BE2C (cell line): ENCODE measurements around the gene KLF15.

Source experiments
- DNase-seq: peaks from one replicate; pipeline ENCODE4 v3.0.0-alpha.2; 2020
- H3K27me3 ChIP-seq: fragments of 250-450 bp; sonication (Bioruptor Pico); 2 replicates; pipeline ENCODE4 v1.5.1; 2020; ENCODE audit warnings: mild to moderate bottlenecking
- H3K36me3 ChIP-seq: fragments of 250-450 bp; sonication (Bioruptor Pico); 2 replicates; pipeline ENCODE4 v1.5.1; 2020; ENCODE audit warnings: mild to moderate bottlenecking
- H3K4me1 ChIP-seq: fragments of 250-450 bp; sonication (Bioruptor Pico); 2 replicates; pipeline ENCODE4 v1.5.1; 2020
- H3K4me3 ChIP-seq: 2 replicates; pipeline ENCODE4 v1.5.1; 2011; ENCODE audit warnings: low read depth, low read length
- H3K9me3 ChIP-seq: fragments of 250-450 bp; sonication (Bioruptor Pico); 2 replicates; pipeline ENCODE4 v1.5.1; 2020
- TF ChIP-seq, protein P1 (sequence below): IDR thresholded peaks from 2 replicates; pipeline ENCODE4 v1.5.1; 2012; ENCODE audit warnings: mild to moderate bottlenecking, low read depth, low read length

The KLF15 gene

GRCh38 chr3:126365351-126366277, 8.4 kb upstream of the KLF15 start:
- H3K9me3 ChIP-seq, result no peaks in the 10 kb centered on the region
- no peaks in the 10 kb centered on the region for H3K36me3 ChIP-seq
- H3K4me1 ChIP-seq, result no peaks in the 10 kb centered on the region
- no peak for DNase-seq
- H3K4me3 ChIP-seq, result no peak overlapping the region
- TF ChIP-seq, protein P1, sequence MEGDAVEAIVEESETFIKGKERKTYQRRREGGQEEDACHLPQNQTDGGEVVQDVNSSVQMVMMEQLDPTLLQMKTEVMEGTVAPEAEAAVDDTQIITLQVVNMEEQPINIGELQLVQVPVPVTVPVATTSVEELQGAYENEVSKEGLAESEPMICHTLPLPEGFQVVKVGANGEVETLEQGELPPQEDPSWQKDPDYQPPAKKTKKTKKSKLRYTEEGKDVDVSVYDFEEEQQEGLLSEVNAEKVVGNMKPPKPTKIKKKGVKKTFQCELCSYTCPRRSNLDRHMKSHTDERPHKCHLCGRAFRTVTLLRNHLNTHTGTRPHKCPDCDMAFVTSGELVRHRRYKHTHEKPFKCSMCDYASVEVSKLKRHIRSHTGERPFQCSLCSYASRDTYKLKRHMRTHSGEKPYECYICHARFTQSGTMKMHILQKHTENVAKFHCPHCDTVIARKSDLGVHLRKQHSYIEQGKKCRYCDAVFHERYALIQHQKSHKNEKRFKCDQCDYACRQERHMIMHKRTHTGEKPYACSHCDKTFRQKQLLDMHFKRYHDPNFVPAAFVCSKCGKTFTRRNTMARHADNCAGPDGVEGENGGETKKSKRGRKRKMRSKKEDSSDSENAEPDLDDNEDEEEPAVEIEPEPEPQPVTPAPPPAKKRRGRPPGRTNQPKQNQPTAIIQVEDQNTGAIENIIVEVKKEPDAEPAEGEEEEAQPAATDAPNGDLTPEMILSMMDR, result no peak
- no peaks in the 10 kb centered on the region for H3K27me3 ChIP-seq

GRCh38 chr3:126364731-126365301, 7.6 kb upstream of the KLF15 start:
- no peak overlapping the region for H3K4me3 ChIP-seq
- DNase-seq, result peak; percentile 2
- no peaks in the 10 kb centered on the region for H3K36me3 ChIP-seq
- TF ChIP-seq, protein P1, result no peak
- H3K4me1 ChIP-seq, result no peaks in the 10 kb centered on the region
- H3K27me3 ChIP-seq, result no peaks in the 10 kb centered on the region
- no peaks in the 10 kb centered on the region for H3K9me3 ChIP-seq

- H3K36me3 ChIP-seq, result no peaks in the 10 kb centered on the region
- H3K4me3 ChIP-seq, result no peak overlapping the region
- DNase-seq, result peak; percentile 4
- H3K4me1 ChIP-seq, result no peaks in the 10 kb centered on the region
- no peaks in the 10 kb centered on the region for H3K9me3 ChIP-seq
- TF ChIP-seq, protein P1, result no peak
- H3K27me3 ChIP-seq, result no peaks in the 10 kb centered on the region
These were observed 7.0 kb upstream of the KLF15 start for GRCh38 chr3:126364130-126364695.

GRCh38 chr3:126361211-126361610, 4.0 kb upstream of the KLF15 start:
- Histone ChIP-seq H3K27me3 (peaks cover 3% of the 10 kb centered on the region; the same call in 1 of the 2 replicates), H3K36me3 (no peaks in the 10 kb centered on the region), H3K9me3 (no peaks in the 10 kb centered on the region), H3K4me3 (no peak overlapping the region), H3K4me1 (no peaks in the 10 kb centered on the region; the same call in 1 of the 2 replicates)
- peak; percentile 2 for DNase-seq
- TF ChIP-seq, protein P1, result no peak

GRCh38 chr3:126360714-126361060, 3.5 kb upstream of the KLF15 start:
- H3K4me1 ChIP-seq, result no peaks in the 10 kb centered on the region; the same call in 1 of the 2 replicates
- TF ChIP-seq, protein P1, result no peak
- H3K4me3 ChIP-seq, result no peak overlapping the region
- no peaks in the 10 kb centered on the region for H3K36me3 ChIP-seq
- H3K27me3 ChIP-seq, result peaks cover 3% of the 10 kb centered on the region; the same call in 1 of the 2 replicates
- DNase-seq, result peak; percentile 4
- H3K9me3 ChIP-seq, result no peaks in the 10 kb centered on the region
